NCI-H1105 treated with DMSO at 0.1 percent for 48 hours (cell line): ENCODE data around the gene PDHB.
A peak's percentile ranks its signal among the peaks of the same experiment; 100 is the strongest.
"Not testable (repeated sequence)": the region's sequence is repeated elsewhere in the genome, so short reads cannot be mapped to it uniquely, and the experiment has no call there.

Experiments
- DNase-seq: peaks from one replicate; lab custom pipeline; 2025; lab: John Stamatoyannopoulos, UW

Gene PDHB

GRCh38 chr3:58437276-58437675 lies 3.6 kb upstream of the PDHB start:
- DNase-seq, result not testable (repeated sequence)

DNA sequence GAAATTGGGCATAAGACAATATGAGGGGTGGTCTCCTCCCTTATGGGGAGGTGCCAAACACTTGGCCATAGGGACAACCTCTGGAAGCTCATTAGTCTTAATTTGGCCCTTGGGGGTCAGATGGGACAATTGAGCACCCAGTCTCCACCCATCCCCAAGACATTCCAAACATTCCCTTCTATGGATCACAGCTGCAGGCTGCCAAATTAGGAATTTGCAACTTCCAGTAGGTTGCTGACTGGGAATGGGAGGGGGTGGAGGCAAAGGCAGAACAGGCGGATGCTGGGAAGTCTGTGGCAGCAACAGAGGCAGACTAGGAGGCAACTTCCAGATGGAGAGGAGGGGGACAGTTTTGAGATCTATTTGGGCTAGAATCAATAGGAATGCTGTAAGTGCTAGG lies 1.4 kb upstream of the PDHB start:
- DNase-seq, result no peak

DNA sequence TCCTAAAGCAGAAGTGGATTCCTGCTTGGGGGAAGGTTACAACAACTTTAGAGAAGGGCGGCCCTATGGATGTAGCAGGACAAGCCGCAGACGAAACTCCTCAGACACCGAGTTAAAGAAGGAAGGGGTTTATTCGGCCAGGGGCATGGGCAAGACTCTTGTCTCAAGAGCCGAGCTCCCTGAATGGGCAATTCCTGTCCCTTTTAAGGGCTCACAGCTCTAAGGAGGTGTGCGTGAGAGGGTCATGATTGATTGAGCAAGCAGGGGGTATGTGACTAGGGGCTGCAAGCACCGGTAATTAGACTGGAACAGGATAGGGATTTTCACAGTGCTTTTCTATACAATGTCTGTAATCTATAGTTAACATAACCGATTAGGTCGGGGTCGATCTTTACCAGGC lies 879 bp upstream of the PDHB start:
- DNase-seq, result no peak

DNA sequence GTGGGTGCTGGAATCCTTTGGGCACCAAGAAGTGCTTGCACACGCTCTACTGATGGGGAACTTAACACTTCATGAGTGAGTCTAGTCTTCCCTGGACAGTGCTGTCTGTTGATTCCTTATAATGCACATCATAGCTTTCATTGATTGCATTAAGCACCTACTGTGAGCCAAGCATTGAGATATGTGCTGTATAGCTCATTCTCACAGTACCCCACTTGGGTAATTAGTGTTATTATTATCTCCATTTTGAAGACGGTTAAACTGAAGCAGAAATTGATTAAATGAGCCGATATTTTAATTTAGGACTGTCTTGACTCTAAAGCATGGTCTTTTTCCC lies 504 bp upstream of the PDHB start:
- no peak for DNase-seq

DNA sequence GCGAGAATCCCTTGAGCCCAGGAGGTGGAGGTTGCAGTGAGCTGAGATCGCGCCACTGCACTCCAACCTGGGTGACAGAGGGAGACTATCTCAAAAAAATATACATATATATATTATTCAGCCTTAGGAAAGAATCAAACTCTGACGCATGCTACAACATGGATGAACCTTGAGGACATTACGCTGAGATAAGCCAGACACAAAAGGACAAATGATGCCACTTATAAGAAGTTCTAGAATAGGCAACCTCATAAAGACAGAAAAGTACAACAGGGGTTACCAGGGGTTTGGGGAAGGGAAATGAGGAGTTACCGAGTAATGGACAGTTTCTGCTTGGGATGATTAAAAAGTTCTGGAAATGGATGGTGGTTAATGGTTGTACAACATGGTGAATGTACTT lies 727 bp downstream of the PDHB start:
- no peak for DNase-seq

GRCh38 chr3:58429657-58430056 lies 4.0 kb downstream of the PDHB start:
- DNase-seq, result no peak

- DNase-seq, result no peak
Measured at GRCh38 chr3:58427661-58428361, 5.8 kb downstream of the PDHB start.

GRCh38 chr3:58425782-58426181 lies 7.8 kb downstream of the PDHB start:
- no peak for DNase-seq

GRCh38 chr3:58424613-58425012 lies 9.0 kb downstream of the PDHB start:
- DNase-seq, result no peak

GRCh38 chr3:58422756-58423325 lies 10.8 kb downstream of the PDHB start:
- DNase-seq, result no peak

DNA sequence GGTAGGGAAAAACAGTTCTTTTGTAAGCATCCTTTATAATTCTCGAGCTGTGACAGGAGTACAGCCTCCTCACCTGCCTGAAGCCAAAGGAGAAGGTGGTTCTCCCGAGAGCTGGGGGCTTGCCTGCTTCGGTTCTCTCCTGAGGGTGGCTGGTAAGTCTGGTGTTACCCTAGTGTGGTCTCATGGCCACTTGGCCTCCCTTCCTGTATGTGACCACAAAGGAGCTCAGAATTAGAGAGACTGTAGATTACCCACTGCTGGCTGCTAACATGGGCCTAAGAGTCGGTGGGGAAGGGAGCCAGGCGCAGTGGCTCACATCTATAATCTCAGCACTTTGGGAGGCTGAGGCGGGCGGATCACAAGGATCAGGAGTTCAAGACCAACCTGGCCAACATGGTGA lies 12.6 kb downstream of the PDHB start:
- no peak for DNase-seq

DNA sequence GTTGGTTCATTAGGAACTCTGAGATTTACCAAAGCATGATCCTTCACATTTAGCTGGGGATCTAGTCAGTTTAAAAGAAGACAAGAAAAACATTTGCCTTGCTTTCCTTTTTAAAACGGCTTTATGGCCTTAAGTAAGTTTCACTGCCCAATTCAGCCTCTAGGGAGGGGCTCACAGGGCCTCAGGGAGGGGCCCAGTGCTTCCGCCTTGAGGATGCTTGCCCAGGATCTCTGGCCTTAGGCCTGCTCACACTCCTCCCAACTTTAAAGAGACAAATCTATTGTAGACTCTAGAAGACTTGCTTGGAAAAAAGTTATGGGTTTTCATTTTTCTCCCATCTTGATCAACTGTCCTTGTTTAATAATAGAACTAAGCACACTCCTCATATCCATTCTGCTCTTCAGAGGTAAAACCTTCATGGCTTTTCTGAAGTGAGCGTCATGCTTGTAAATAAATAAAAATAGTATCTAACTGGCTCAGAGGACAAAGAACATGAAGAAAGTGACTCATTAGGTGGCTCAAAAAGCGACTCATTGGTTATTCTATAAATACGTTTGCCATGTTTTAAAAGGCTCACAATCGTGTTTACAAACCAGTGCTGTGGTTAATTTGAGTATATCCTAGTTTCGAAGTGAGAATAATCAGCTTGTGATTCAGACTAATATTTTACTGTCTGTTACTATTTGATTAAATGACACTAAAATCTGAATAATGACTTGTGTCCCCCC lies 13.7 kb downstream of the PDHB start:
- DNase-seq, result no peak

- no peak for DNase-seq
Measured at GRCh38 chr3:58418227-58418626, 15.4 kb downstream of the PDHB start.

- no peak for DNase-seq
Measured at GRCh38 chr3:58417075-58417474, 16.6 kb downstream of the PDHB start.

DNA sequence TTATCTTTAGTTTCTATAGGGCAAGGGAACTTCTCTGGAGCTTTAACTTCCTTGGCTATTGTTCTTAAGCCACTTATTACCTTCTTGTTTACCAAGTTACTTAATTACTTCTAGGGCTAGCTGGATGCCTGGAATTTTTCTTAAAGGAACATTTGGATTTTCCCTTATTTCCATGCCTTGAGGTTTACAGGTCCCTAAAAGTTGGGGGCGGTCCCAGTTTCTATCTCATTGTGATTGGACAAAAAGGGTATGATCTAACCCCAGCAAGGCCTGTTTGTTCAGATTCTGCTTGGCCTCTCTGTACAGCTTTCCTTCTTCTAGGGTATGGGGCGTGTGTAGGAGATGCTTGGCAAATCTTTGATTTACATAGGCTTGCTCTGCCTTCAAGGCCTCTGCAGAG lies 17.4 kb downstream of the PDHB start:
- no peak for DNase-seq

DNA sequence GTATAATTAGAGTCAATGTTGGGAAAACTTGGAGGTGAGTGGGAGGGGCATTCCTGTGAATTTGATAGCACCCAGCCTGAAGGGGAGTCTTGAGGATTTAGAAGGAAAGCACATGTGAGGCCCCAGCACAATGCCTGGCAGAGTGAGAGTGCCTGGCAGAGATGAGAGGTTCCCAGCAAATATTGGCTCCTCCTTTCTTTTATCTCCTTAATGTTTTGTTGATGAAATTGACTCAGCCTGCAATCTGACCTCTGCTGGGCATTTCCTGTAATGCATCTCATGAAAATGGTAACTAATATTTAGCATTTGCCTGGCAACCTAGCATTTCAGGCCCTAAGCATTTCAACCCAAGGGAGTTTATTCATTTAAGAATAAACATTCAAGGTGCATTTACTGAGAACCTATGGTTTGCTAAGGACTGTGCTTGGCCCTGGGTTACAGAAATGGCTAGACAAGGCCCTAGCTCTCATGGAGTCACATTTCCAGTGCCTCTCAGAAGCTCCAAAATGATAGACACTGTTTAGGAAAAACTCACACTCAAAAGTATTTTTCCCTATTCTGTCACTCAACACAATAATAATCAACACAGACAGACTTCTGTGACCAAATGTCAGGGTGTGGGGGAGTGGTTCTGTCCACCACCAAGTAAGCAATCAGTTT lies 19.0 kb downstream of the PDHB start:
- DNase-seq, result peak; percentile 48

DNA sequence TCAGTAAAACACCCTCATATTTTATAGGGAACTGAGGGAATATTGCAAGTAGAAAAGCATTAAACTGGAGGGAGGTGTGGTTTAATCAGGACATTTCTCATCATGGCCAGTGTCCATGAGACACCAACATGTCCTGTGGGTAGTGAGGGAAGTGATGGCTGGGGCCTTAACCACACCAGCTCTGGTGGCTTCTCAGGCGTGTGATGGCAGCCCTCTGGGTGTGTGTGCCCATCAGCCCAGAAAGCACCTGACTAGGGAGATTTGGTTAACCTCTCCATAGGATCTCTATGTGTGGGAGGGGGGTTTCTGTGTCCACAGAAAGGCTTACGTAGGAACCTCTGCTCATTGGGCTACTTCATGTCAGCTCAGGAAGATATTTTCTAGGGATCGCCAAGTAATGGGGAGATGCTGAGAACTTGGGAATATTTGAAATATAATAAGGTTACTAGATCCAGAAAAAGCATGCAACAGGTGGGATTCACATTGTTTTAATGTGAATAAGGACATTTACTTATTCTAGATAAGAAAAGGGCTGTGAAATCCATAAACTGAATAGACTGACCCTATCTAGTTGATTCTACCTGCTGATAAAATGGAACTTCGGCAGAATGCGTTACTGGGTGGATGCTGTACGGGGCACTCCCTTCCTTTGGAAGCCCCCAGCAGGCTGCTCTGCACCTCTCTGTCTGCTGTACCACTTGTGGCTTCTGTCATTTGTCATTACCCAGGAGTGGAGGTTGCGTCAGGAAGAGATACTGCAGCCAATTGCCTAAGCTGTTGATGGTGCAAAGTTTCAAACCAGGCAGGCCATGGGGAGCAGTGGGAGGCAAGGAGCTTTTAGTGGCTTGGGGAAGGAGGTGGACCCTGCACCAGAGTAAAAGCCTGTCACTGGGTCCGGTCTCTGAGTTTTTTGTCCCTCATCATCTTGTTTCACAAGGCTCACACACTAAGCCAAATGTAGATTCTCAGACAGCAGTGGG lies 21.5 kb downstream of the PDHB start:
- DNase-seq, result no peak

DNA sequence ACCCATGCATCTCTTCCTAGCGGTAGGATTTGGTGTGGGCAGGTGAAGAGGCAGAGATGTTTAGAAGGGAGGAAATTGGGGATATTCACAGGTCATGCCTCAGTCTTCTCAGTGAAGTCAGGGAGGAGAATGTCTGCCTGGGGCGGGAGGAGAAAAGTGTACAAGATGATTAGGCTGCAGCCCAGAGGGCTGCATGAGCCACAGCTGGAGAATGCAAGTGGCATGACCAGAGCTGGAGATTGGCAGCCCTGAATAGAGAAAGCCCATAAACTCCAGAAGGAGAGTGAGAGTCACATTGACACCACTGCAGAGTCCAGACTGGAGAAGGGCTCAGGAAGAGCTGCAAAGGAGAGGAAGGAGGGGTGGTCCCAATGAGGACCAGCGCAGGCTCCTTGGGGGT lies 22.6 kb downstream of the PDHB start:
- no peak for DNase-seq

DNA sequence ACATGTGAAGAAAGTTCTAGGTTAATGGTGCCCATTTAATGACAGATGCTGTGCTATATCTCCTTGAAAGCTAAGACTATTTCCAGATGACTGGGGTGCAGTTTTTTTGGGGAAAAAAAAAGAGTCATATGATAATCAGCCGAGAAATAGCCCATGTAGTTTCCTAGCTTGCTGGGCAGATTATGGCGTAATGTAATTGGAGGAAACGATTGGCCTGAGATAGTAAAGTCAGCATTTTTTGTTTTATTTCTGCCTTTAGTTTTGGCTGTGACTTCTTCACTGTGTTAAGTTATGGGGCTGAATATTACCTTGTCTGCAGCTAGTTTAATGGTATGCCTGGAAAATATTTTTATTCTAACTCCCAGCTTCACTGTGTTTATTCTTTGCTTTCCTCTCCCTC lies 24.0 kb downstream of the PDHB start:
- no peak for DNase-seq

DNA sequence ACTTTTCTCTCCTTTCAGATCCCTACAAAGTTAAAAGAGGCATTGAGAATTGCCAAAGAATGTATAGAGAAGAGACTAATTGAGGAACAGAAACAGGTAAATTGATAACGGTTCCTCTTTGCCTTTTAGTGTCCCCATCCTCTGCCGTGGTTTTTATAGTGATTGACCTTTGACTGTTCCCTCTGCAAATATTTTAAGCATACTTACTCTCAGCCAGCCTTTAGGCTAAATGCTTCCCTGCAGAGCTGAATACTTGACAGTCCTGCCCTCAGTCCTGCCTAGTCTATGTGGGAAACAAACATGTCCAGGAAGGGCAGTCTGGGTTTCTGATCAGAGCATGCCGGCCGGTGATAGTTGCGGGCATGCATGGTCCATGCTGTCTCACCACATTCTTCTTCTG lies 24.7 kb downstream of the PDHB start:
- DNase-seq, result no peak

GRCh38 chr3:58404396-58404795 lies 29.2 kb downstream of the PDHB start:
- no peak for DNase-seq
